Muscle layer of duodenum (tissue), 2 donors: ENCODE results near the gene GABRA1.

Experiments used
- H3K27ac ChIP-seq: one replicate; pipeline ENCODE4 v1.7.0; 2013; ENCODE audit warnings: mild to moderate bottlenecking, low read length
- H3K27me3 ChIP-seq: one replicate; pipeline ENCODE4 v1.7.0; 2013; ENCODE audit warnings: low read depth, mild to moderate bottlenecking, control low read depth, low read length
- H3K36me3 ChIP-seq, 2 donors: one replicate each; pipeline ENCODE4 v1.7.0; 2013; ENCODE audit warnings: low read length in 2 of 2, control low read depth in 1 of 2, mild to moderate bottlenecking in 1 of 2; ENCODE audit not compliant: insufficient read depth in 2 of 2, control insufficient read depth in 1 of 2
- H3K4me1 ChIP-seq, 2 donors: one replicate each; pipeline ENCODE4 v1.7.0; 2013; ENCODE audit warnings: low read length in 2 of 2, mild to moderate bottlenecking in 2 of 2, control low read depth in 1 of 2, moderate library complexity in 1 of 2; ENCODE audit not compliant: insufficient read depth in 2 of 2, control insufficient read depth in 1 of 2
- H3K4me3 ChIP-seq, 2 donors: one replicate each; pipeline ENCODE4 v1.7.0; 2013; ENCODE audit warnings: low read length in 2 of 2, low read depth in 1 of 2, mild to moderate bottlenecking in 1 of 2
- H3K9me3 ChIP-seq, 2 donors: one replicate each; pipeline ENCODE4 v1.7.0; 2013; ENCODE audit warnings: low read length in 2 of 2, control low read depth in 1 of 2, mild to moderate bottlenecking in 1 of 2; ENCODE audit not compliant: control insufficient read depth in 1 of 2
- donor health status: healthy.

GABRA1 gene

GRCh38 chr5:161895514-161895913 lies 47.6 kb downstream of the GABRA1 start:
- H3K4me1 ChIP-seq = no peaks in the 10 kb centered on the region
- no peaks in the 10 kb centered on the region for H3K9me3 ChIP-seq
- H3K36me3 ChIP-seq = no peaks in the 10 kb centered on the region
- H3K27me3 ChIP-seq = no peaks in the 10 kb centered on the region
- H3K4me3 ChIP-seq = no peak overlapping the region
- no peak overlapping the region for H3K27ac ChIP-seq

- Histone ChIP-seq H3K4me3 (no peak overlapping the region), H3K27me3 (no peaks in the 10 kb centered on the region), H3K4me1 (no peaks in the 10 kb centered on the region)
Measured at GRCh38 chr5:161897033-161897432, 49.1 kb downstream of the GABRA1 start.

GRCh38 chr5:161899590-161899989 lies 51.7 kb downstream of the GABRA1 start:
- no peak overlapping the region for H3K27ac ChIP-seq
- no peaks in the 10 kb centered on the region for H3K36me3 ChIP-seq

More at GRCh38 chr5:161897033-161897432, 49.1 kb downstream of the GABRA1 start:
- no peaks in the 10 kb centered on the region for H3K36me3 ChIP-seq
- H3K27ac ChIP-seq = no peak overlapping the region
- H3K9me3 ChIP-seq = no peaks in the 10 kb centered on the region

GRCh38 chr5:161900981-161901380 lies 53.1 kb downstream of the GABRA1 start:
- H3K4me3 ChIP-seq = no peak overlapping the region
- no peak overlapping the region for H3K27ac ChIP-seq
- no peaks in the 10 kb centered on the region for H3K27me3 ChIP-seq
- no peaks in the 10 kb centered on the region for H3K9me3 ChIP-seq
- no peaks in the 10 kb centered on the region for H3K36me3 ChIP-seq
- H3K4me1 ChIP-seq = no peaks in the 10 kb centered on the region

More at GRCh38 chr5:161899590-161899989, 51.7 kb downstream of the GABRA1 start:
- Histone ChIP-seq H3K4me1 (no peaks in the 10 kb centered on the region), H3K27me3 (no peaks in the 10 kb centered on the region), H3K4me3 (no peak overlapping the region), H3K9me3 (no peaks in the 10 kb centered on the region)

GRCh38 chr5:161921781-161922180 lies 73.9 kb downstream of the GABRA1 start:
- no peak overlapping the region for H3K4me3 ChIP-seq
- no peaks in the 10 kb centered on the region for H3K4me1 ChIP-seq
- H3K27me3 ChIP-seq = no peaks in the 10 kb centered on the region

GRCh38 chr5:161924270-161924669 lies 76.3 kb downstream of the GABRA1 start:
- no peak overlapping the region for H3K4me3 ChIP-seq
- no peaks in the 10 kb centered on the region for H3K4me1 ChIP-seq
- no peaks in the 10 kb centered on the region for H3K27me3 ChIP-seq
- no peaks in the 10 kb centered on the region for H3K9me3 ChIP-seq
- H3K36me3 ChIP-seq = no peaks in the 10 kb centered on the region
- no peak overlapping the region for H3K27ac ChIP-seq

More at GRCh38 chr5:161921781-161922180, 73.9 kb downstream of the GABRA1 start:
- Histone ChIP-seq H3K27ac (no peak overlapping the region), H3K36me3 (no peaks in the 10 kb centered on the region), H3K9me3 (no peaks in the 10 kb centered on the region)

- H3K27me3 ChIP-seq = no peaks in the 10 kb centered on the region
- no peaks in the 10 kb centered on the region for H3K4me1 ChIP-seq
- no peak overlapping the region for H3K27ac ChIP-seq
- no peaks in the 10 kb centered on the region for H3K9me3 ChIP-seq
- no peaks in the 10 kb centered on the region for H3K36me3 ChIP-seq
- H3K4me3 ChIP-seq = no peak overlapping the region
Measured at GRCh38 chr5:161925960-161926359, 78.0 kb downstream of the GABRA1 start.

- Histone ChIP-seq H3K27me3 (no peaks in the 10 kb centered on the region), H3K4me1 (no peaks in the 10 kb centered on the region), H3K27ac (no peak overlapping the region), H3K9me3 (no peaks in the 10 kb centered on the region), H3K36me3 (no peaks in the 10 kb centered on the region), H3K4me3 (no peak overlapping the region)
Measured at GRCh38 chr5:161934486-161934885, 86.6 kb downstream of the GABRA1 start.

GRCh38 chr5:161944974-161945373 lies 97.1 kb downstream of the GABRA1 start:
- Histone ChIP-seq H3K4me1 (no peaks in the 10 kb centered on the region), H3K9me3 (no peaks in the 10 kb centered on the region), H3K27ac (no peak overlapping the region), H3K4me3 (no peak overlapping the region), H3K36me3 (no peaks in the 10 kb centered on the region), H3K27me3 (no peaks in the 10 kb centered on the region)

- no peaks in the 10 kb centered on the region for H3K9me3 ChIP-seq
- H3K4me1 ChIP-seq = no peaks in the 10 kb centered on the region
- no peaks in the 10 kb centered on the region for H3K36me3 ChIP-seq
- H3K4me3 ChIP-seq = no peak overlapping the region
- no peak overlapping the region for H3K27ac ChIP-seq
- H3K27me3 ChIP-seq = no peaks in the 10 kb centered on the region
Measured at GRCh38 chr5:161946911-161947310, 99.0 kb downstream of the GABRA1 start.
